Stimulated activated CD8-positive, alpha-beta memory T cell treated with anti-CD3 and anti-CD28 coated beads, Interleukin-2, amount 100 ng/mL, for 48 hours (primary cell): Measurements from ENCODE around the gene DCPS.
"Not testable (repeated sequence)": the region's sequence is repeated elsewhere in the genome, so short reads cannot be mapped to it uniquely, and the experiment has no call there.

ENCODE experiments used
- DNase-seq, 2 donors: peaks; one replicate each; pipeline ENCODE4 v3.0.0-alpha.2; 2020; ENCODE audit warnings: low read depth in 2 of 2

The DCPS gene

DNA sequence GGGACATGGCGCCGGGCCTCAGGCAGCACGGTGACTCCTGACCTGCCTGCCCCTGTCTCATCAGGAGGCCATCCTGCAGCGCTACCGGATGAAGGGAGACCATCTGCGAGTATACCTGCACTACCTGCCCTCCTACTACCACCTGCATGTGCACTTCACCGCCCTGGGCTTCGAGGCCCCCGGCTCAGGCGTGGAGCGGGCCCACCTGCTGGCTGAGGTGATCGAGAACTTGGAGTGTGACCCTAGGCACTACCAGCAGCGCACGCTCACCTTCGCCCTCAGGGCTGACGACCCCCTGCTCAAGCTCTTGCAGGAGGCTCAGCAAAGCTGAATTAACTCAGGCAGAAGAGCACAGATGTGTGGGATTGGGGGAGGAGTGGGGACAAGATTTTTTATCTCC is 41.4 kb downstream of the DCPS start:
- DNase-seq, result no peak

DNA sequence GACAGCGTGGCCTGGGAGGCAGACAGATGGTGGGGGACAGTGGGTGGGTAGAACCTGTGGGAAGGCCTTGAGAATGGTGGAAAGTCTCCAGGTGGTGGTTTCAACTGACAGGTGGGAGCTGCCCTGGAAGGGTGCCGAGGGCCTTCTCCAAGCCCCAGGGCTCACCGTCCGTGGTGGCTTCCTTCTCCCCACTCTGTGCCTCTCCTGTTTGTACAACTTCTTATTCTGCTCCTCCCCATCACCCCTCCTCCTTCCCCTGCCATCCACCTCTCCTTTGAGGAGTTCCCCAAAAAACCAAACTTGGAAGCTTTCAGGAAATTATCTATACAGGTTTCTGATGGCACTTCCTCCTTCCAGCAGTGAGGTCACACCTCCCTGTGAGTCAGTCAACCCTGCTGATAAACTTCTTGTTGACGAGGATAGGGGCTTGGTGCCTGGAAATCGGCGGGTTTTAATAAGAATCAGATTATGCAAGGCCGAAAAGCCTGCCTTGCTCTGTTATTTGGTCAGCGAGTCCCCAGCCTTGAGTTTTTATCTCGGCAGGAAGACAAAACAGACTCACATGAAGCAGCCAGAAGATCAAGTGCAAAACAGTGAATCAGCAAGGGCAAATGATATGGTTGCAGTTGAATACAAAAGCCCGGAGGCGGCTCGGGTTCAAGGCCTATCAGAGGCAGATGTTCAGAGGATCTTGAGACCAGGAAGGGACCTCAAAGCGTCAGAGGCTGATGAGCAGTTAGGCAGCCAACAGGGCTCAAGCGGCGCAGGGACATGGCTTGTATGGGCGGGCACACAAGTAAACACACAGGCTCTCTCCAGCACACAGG is 42.1 kb downstream of the DCPS start:
- no peak for DNase-seq

DNA sequence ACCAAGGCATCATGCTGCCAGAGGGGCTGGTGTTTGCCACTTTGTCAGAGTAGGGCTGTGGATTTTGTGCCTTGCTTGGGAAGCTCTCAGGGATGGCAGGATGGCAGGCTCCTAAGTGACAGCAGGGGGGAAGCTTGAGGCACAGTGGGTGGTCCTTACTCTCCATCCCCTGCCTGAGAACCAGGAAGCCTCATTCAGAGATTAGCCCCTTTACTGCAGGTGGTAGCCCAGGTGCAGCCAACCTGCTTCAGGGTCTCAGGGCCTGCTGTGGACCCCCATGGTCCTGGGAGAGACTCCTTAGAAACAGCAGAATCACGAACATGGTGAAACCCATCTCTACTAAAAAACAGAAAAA is 42.7 kb downstream of the DCPS start:
- no peak for DNase-seq

DNA sequence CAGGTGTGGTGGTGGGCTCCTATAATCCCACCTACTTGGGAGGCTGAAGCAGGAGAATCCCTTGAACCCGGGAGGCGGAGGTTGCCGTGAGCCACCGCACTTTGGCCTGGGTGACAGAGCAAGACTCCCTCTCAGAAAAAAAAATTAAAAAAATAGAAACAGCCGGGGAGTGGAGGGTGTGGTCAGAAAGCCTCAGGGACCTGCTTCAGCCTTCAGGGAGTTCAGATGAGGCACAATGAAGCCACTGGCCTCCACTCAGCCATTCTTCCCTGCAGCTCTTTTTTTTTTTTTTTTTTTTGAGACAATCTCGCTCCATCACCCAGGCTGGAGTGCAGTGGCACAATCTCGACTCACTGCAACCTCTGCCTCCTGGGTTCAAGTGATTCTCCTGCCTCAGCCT is 43.1 kb downstream of the DCPS start:
- not testable (repeated sequence) for DNase-seq

DNA sequence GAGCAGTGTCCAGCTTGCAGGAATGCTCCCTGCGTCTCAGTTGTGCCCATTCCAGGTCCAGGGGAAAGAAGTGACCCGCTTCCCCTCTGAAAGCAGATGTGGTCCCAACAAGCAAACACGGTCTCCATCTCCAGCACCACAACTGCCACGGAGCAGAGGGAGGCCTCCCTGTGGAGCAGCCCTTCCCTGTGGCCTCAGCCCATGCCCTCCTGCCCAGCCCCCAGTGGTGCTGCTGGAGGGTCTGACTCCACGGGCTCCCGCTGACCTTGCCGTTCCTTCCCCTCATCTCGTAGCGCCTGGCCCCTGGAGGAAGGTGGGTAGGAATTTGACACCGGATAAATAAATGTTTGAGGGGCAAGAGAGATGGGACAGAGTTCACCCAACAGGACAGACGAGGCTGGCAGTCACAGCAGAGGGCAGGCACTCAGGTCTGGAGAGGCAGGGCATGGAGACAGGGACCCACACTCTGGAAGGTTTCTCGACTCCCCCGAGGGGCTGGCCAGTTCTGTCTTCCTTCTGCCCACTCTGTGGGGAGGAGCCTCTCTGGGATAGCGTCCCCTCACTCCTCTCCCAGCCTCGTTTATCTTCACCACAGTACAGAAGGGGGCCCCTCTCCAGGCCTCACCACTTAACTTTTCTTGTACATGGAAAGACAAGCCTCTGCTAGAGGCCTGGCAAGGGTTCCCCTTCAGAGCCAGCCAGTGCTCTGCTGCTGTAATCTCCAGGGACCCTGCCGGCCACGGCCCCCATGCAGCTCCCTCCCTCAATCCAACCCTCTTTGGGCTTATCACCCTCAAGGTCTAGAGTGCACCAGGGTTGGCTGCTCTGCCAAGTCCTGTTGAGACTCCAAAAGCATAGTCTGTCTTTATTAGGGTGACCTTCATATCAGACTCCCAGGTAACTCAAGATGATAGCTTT is 44.1 kb downstream of the DCPS start:
- DNase-seq, result no peak

DNA sequence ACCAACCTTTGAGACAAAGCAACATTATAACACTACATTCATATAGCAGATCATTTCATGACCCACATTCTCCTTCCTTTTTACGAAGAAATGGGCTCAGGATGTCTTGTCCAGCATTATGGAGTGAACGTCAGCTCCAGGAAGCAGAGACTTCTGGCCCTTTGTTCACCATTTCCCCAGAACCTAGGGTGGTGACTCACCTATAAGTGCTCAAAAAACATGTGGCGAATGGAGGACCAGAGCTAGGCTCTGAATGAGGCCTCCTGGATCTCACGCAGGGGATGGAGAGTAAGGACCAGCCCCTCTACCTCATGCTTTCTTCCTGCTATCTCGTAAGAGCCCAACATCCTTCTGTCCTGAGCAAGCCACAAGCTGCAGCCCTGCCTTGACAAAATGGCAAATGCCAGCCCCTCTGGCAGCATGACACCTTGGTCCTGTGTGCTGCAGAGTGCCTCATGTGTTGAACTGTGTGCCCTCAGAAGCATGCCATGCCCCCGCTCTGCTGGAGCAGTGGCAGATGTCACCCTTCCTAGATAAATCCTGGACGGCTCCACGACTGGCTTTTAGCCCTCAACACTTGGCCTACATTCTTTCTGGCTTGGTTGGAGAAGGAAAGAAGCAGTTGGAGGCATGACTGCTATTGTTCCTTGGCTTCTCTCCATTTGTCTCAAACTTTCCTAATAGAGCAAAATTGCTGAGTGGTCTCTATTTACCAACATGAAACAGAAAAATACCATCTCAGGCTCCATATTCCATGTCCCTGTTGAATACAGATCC is 45.1 kb downstream of the DCPS start:
- no peak for DNase-seq

DNA sequence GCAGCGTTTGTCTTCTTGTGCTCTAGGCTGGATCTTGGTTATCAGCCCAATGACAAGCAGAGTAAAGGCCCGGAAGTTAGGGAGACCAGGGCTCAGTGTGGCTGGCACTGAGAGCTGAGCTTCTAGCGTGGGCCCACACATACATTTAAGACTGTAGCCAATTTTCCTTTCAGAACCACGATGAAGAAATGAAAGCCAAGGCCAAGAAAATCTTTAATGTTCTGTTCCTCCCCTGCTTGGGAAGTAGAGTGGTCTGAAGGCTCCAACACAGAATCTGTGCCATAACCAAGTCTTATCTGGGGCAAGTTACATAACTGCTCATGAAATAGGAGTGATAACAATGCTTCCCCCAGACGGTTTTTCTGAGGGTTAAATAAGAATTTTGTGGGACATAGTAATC is 47.0 kb downstream of the DCPS start:
- DNase-seq, result no peak

DNA sequence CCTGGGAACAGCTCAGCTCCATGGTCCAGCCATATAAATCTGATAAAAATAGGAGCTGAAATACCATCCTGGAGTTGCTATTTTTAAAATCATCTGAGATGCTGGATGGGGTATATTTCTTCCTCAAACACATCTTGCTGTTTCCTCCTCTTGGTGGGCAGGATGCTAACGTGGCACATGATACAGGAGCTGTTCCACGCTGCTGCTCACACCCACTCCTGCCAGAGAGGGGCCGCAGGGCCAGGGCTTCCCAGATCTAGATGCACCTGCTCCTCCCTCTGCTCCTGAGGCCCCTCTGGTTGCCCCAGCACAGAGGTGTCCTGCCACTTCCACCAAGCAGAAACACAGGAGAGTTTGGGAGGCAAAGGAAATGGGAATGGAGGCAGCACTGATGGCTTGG is 48.3 kb downstream of the DCPS start:
- DNase-seq, result no peak

DNA sequence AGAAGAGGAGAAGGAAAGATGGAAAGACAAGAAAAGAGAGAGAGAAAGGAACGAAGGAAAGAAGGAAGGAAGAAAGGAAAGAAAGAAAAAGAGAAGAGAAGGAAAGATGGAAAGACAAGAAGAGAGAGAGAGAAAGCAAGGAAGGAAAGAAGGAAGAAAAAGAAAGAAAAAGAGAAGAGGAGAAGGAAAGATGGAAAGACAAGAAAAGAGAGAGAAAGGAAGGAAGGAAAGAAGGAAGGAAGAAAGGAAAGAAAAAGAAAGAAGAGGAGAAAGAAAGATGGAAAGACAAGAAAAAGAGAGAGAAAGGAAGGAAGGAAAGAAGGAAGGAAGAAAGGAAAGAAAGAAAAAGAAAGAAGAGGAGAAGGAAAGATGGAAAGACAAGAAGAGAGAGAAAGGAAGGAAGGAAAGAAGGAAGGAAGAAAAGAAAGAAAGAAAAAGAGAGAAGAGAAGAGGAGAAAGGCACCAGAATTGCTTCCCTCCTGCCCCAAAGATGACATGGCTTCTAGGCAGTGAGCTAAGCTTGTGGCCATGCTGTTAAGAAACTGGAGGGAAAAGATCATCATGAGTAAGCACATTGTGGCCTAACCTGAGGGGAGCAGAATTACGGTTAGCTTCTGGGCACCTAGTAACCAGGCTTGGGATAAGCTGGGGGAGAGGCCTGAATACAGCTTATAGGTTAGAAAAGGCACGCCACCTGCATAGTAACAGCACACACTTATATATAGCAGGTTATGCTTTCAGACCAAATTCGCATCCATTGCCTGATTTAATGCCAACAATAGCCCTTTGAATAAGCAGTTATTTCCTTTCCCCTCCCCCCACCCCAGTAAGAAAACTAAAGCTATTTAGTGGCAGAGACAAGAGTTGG is 49.3 kb downstream of the DCPS start:
- DNase-seq, result no peak

DNA sequence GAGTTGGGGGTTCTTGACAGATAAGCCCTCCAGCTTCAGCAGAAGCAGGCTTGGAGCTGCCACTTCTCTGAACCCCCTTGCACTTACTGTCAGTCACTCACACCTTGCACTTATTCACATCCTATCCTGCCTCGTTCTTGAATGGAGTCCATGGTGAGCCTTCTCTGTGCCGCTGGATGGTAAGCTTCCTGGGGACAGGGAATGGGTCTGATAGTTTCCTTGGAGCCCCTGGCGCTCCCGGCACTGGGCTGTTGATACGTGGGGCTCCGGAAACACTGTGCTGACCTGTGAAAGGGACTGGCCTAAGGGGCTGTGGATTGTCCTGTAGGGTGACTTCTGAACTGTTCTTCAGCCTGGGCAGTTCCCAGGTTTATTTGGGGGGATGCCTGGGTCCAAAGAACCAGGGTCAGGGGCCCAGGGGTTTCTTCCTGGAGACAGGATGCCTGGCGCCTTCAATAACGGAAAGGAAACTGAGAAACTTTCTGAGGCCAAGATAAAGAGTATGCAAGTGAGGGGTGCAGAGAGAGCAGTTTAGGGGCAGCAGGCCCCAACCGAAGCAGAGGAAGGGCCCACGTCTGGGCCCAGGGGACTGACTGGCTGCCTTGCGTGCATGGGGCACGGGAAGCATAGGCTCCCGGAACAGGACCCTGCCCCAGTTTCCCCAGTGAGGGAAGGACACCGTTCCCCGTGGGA is 50.9 kb downstream of the DCPS start:
- DNase-seq, result no peak

DNA sequence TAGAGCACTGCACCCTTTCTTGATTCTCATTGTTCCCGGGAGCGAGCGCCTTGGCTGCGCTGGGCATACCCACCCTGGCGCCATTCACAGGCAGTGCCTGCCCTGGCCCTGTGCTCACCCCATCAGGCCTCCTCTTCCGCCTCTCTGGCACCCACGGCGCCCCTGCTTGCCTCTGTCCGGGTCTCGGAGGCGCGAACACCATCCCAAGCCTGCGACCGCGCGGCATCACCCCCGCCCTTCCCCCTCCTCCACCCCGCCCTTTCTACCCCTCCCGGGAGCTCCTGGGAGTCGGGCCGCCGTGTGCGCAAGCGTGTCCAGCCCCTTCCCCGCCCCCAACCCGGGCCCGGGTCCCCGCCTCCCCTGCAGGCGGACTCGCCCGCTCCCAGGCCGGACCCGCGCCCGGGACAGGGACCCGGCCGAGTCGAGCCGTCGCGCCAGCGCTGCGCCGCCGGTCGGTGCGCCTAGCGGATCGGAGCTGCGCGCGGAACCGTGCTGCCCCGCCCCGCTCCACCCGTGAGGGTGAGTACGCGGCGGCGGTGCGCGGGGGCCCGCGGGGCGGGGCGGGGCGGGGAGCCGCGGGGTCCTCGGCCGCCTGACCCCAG is 51.6 kb downstream of the DCPS start, which contains the start of gene ST3GAL4:
Gene ST3GAL4, plus strand, starts transcription at position 363 of the 602 bp plus-strand sequence. CDS start 50,470 bp downstream, outside the sequence.
- DNase-seq, result peak; percentile 68 to 71

DNA sequence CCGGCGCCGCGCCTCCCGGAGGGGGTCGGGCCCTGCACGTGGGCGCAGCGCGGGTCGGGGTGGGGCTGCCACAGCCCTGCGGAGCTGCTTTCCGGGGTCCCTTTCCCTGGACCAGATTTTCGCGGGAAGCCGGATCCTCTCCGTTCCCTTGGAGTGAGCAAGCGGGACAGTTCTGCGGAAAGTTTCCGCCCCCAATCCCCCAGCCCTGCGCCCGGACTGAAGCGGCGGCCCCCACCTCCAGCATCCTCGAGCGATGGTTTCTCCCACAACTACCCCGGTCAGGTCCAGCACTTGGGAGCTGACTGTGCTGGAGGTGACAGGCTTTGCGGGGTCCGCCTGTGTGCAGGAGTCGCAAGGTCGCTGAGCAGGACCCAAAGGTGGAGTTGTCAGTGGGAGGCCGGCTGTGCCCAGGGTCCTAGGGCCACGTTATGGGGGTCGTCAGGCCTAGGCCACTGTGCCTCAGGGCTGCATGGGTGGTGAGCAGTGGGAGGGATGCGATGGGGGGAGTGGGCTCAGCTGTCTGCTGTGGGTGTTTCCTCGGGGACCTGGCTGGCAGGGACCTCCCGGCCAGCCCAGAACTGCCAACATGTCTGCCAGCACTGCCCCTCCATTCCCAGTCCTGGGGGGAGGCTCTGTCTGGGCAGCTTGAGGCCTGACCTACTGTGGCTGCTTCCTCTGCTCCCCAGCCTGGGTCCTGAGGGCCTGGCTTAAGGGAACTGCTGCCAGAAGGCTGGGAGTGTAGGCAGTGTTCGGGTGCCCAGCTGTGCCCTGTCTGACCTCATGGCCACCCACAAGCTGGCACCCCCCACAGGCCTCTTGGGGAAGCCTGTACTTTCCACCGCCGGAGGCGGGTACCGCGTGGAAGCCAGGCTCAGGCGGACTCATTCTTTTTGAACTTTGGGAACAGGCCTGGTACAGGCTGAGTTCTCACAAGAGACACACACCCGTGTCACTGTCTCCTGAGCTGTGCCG is 52.4 kb downstream of the DCPS start:
- no peak for DNase-seq

DNA sequence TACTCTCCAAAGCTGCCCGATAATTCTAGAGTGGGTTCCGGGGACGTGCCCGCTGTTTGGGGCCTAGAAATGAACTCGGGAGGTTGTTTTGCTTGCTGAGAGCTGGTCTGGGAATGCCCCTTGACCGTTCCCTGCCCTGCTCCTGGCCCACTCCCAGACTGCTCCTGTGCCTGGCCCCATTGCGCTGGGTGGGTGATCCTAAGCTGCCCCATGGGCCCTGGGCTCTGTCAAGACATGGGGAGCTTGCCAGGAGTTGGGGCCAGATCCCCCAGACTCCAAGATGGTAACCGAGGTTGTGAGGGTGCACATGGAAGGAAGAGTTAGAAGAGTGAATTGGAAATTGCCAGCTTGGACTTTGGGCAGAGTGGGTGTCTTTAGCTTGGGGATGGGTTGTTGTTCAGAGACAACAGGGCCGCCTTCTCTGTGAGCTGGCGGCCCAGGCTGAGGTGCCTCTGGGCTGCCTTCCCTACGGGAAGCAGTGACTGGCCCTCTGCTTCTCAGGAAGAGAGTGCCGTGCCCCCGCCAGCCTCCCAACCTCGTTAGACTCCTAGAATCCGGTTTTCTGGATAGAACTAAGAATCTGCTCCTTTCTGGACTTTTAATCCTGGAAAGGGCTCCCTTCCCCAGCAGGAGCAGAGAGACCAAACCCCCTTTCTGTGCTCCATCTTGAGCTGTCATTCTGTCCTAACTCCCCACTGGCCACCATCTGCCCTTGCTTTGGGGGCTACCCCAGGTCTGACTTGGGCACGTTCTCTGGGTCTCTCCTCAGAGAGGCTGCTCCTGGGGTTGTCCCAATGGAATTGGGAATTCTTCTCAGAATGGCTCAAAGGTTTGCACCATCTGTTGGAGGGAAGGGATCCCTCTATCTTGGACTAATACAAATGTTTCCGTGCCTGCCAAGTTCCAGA is 53.4 kb downstream of the DCPS start:
- no peak for DNase-seq

DNA sequence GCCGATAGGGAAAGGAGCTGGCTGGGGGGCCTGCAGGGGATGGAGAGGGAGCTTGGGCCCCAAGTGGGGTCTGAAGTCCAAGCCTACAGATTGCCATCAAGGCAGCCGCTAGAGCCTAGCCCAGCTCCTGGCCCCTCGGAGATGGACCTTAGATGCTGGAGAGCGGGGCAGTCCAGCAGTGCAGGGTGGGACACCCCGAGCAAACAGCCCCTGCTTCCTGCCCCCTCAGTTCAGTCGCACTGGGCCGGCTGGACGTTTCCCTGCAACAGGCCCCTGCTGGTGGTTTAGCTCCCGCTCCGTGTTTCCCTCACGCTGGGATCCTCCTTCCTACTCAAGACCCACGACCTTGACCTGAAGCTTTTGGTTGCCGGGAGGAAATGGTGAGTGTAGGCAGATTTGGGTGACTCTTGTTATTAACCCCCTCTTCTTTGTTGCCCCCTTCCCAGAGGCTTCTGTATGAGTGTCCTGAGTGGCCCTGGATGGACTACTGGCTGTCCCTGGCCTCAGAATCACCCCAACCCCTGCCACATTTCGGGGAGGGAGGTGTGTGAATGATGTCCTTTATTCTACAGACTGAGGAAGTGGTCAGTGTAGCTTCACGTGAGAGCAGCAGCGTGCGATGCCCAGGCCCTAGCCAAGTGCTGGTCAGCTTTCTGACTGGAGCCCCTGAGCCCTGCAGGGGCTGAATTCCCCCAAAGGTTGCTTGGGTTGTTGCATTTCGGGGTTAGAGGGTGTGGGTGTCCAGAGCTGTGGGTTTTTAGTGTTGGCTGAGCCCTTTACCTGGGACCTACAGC is 54.3 kb downstream of the DCPS start:
- no peak for DNase-seq

DNA sequence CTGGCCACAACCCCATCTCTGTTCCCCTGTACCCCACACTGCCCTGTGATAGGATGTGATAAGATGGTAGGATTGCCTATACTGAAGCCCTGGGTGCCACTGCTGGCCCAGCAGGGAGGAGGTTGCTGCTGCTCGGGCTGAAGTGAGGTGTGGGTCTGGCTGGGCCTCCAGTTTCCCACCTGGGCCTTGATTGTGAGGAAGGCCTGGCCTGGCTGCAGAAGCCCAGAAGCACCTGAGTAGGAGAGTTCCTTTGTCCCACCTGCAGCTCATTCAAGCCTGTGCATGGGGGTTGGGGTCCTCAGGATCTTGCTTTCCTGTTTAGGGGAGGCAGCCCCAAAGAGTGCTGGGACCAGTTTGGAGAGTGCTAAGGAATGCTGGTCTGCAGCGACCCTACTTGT is 54.9 kb downstream of the DCPS start:
- no peak for DNase-seq

DNA sequence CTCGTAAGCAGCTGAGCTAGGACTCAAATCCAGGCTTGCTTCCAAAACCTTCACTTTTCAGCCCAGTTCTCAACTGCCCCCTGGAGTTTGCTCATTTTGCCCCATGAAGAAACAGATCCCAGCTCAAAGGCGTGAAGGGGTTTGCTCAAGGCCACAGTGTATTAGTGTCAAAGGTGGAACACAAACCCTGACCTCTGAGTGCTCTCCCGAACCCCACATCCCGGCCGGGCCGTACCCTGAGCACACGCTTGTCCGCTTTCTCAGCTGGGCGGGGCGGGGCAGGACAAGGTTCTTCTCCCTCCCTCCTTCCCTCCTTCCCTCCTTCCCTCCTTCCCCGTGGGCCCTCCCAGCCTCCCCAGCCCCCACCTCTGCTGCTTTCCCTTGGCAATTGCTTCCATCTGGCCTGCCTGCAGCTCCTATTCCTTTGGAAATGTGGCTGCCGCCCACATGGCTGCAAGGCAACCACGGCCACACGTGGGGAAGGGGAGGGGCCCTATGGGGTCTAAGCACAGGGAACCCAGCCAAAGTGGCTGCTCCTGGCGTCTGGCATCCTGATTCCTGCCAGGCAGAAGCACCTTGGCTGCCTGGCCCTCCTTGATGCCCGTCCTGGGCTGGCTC is 55.7 kb downstream of the DCPS start:
- no peak for DNase-seq

DNA sequence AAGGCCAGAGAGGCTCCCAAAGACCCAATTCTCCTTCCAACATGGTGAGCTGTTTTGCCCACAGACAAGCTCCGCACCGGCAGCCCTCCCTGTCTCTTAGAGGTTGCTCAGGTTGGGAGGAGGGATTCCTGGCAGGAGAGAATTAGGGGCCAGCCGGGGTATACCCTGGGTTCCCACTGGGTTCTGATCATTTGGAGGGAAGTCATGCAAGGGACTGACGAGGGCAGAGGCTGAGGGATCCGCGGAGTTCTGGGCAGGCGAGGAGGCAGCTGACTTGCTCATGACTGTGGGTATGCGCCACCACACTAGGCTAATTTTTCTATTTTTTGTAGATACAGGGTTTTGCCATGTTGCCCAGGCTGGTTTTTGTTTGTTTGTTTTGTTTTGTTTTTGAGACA is 56.2 kb downstream of the DCPS start:
- no peak for DNase-seq
